Brain microvascular endothelial cell (primary cell): Measurements from ENCODE around the gene XRN1.

Experiments used
- DNase-seq: peaks from one replicate; pipeline ENCODE4 v3.0.0-alpha.2; 2020
- H3K27ac ChIP-seq: fragments of 250-450 bp; sonication (Bioruptor Pico); 2 replicates; pipeline ENCODE4 v1.5.1; 2020; ENCODE audit warnings: mild to moderate bottlenecking, moderate library complexity
- H3K27me3 ChIP-seq: fragments of 250-450 bp; sonication (Bioruptor Pico); replicated peaks from 2 replicates; pipeline ENCODE4 v1.5.1; 2020; ENCODE audit warnings: mild to moderate bottlenecking
- H3K36me3 ChIP-seq: fragments of 250-450 bp; sonication (Bioruptor Pico); replicated peaks from 2 replicates; pipeline ENCODE4 v1.5.1; 2020; ENCODE audit warnings: mild to moderate bottlenecking
- H3K4me3 ChIP-seq: 2 replicates; pipeline ENCODE4 v1.5.1; 2011; ENCODE audit warnings: low read depth, mild to moderate bottlenecking, control low read depth, low read length, moderate library complexity
- in situ Hi-C: cut with HindIII; loops from 2 replicates; pipeline ENCODE4 v1.10.0; 2017; ENCODE audit warnings: low sequenced_read_pairs, low pct_ligation_motif_present
- TF ChIP-seq, protein P1 (sequence below): IDR thresholded peaks from 2 replicates; pipeline ENCODE4 v1.5.1; 2011; ENCODE audit warnings: low read depth, mild to moderate bottlenecking, moderate library complexity, low read length, control low read depth, inconsistent platforms; ENCODE audit errors: missing control alignments

The XRN1 gene

DNA sequence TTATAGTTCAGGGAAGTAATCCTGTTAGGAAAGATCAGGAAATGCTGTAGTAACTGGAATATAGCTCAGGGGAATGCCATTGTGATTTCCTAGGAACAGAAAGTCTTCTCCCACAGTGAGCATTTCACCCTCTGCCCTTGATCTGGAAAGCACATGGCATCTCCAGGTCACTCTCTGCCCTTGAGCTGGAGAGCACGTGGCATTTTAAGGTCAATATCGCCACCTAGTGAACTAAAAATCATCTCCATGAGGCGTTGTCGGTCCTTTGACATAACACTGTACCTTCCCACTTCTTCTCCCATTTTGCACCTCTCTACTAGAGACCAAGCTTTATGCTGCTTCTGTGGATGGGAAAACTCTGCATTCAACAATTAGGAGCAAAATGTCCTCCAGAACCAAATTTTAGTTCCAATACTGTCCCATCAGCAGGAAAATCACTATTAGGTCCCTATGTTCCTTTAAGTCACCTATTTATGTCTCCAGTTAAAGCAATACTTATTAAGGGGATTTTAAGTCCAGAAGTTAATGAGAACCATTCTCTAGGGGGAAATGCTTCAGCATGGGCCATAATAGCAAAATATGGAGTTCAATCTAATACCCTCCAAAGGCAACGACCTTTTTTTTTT is 167.8 kb downstream of the XRN1 start:
- Histone ChIP-seq H3K27ac (no peak overlapping the region), H3K27me3 (no peaks in the 10 kb centered on the region), H3K4me3 (no peak overlapping the region), H3K36me3 (no peaks in the 10 kb centered on the region)
- in situ Hi-C loops: loop anchor here (25.0 kb wide), 1 partner anchor 143 kb away; the partner anchor contains the start of gene TFDP2
- TF ChIP-seq, protein P1, sequence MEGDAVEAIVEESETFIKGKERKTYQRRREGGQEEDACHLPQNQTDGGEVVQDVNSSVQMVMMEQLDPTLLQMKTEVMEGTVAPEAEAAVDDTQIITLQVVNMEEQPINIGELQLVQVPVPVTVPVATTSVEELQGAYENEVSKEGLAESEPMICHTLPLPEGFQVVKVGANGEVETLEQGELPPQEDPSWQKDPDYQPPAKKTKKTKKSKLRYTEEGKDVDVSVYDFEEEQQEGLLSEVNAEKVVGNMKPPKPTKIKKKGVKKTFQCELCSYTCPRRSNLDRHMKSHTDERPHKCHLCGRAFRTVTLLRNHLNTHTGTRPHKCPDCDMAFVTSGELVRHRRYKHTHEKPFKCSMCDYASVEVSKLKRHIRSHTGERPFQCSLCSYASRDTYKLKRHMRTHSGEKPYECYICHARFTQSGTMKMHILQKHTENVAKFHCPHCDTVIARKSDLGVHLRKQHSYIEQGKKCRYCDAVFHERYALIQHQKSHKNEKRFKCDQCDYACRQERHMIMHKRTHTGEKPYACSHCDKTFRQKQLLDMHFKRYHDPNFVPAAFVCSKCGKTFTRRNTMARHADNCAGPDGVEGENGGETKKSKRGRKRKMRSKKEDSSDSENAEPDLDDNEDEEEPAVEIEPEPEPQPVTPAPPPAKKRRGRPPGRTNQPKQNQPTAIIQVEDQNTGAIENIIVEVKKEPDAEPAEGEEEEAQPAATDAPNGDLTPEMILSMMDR: peak; percentile 65
- peak; percentile 69 for DNase-seq

DNA sequence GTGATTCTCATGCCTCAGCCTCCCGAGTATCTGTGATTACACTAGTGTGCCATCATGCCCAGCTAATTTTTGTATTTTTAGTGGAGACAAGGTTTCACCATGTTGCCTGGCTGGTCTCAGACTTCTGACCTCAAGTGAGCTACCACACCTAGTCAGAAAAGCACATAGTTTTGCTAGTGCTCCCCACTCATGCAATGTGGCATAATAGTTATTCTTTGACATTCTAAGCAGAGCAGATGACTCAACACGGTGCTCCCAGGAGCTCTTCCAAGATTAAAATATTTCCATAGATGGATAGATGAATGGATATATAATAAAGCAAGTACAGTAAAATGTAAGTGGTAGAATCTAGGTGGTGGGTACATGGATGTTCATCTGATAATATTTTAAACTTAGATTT is 169.4 kb downstream of the XRN1 start:
- in situ Hi-C loops: loop anchor here (25.0 kb wide), 1 partner anchor 141 kb away; the partner anchor contains the start of gene TFDP2
- TF ChIP-seq, protein P1: no peak

DNA sequence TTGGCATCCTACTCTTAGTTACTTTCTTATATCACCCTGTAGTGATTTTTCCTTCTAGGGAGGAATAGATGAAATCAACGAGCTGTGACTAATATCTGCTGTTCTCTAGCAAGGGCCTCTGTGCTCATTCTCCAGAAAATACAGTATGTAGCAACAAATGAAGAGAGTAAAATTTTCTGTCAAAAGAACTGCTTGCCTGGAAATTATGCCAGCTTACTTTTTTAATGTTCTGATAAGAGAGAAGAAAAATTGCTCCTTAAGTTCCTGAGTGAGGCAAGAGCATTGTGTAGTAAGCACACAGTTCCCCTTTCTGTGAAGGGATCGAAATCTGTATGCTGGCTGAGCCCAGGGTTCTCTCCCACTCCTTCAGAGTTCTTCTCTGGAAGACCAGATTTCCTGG is 171.1 kb downstream of the XRN1 start:
- DNase-seq: peak; percentile 32
- Histone ChIP-seq H3K27me3 (no peaks in the 10 kb centered on the region), H3K27ac (no peak overlapping the region), H3K36me3 (no peaks in the 10 kb centered on the region), H3K4me3 (no peak overlapping the region)
- TF ChIP-seq, protein P1: no peak
- in situ Hi-C loops: loop anchor here (25.0 kb wide), 1 partner anchor 139 kb away; the partner anchor contains the start of gene TFDP2

More for the DNA sequence above, 169.4 kb downstream of the XRN1 start:
- no peaks in the 10 kb centered on the region for H3K27me3 ChIP-seq
- H3K36me3 ChIP-seq: no peaks in the 10 kb centered on the region
- no peak overlapping the region for H3K27ac ChIP-seq
- no peak overlapping the region for H3K4me3 ChIP-seq
- peak; percentile 25 for DNase-seq

DNA sequence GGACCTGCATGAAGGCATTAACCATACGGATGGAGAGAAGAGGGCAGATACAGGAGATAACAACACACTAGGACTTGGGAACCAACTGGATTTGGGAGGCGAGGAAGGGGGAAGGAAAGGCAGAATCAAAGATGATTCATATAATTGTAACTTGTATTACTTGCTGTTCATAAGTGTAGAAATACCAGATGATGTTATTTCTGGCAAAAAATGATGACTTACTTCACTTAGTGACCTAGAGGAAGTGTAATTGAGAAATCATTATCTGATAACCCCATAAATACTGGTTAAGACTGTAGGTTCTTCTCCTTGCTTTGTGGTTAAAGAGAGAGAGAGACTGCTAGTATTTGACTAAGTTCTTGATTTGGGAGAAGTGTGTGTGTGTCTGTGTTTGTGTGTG is 172.0 kb downstream of the XRN1 start:
- Histone ChIP-seq H3K27ac (peak overlapping the region; percentile 51), H3K27me3 (no peaks in the 10 kb centered on the region), H3K36me3 (no peaks in the 10 kb centered on the region), H3K4me3 (no peak overlapping the region)
- peak; percentile 59 for DNase-seq
- in situ Hi-C loops: loop anchor here (25.0 kb wide), 1 partner anchor 139 kb away; the partner anchor contains the start of gene TFDP2
- TF ChIP-seq, protein P1: no peak

DNA sequence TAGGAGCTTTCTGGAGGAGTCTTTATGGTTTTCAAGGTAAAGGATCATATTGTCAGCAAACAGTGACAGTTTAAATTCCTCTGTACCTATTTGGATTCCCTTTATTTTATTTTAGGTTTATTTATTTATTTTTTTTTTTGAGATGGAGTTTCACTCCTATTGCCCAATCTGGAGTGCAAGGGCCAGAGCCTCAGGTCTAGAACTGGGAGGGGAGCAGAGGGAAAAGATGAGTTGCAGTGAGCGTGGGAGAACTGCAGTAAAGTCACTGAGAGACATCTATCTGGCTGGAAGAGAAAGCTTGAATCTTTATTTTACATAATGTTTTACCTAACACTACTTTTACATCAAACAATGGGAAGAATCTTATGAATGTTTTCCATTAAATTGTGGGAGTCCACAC is 172.9 kb downstream of the XRN1 start:
- DNase-seq: no peak
- H3K27me3 ChIP-seq: no peaks in the 10 kb centered on the region
- no peaks in the 10 kb centered on the region for H3K36me3 ChIP-seq
- H3K27ac ChIP-seq: no peak overlapping the region
- H3K4me3 ChIP-seq: no peak overlapping the region
- in situ Hi-C loops: loop anchor here (25.0 kb wide), 1 partner anchor 138 kb away; the partner anchor contains the start of gene TFDP2
- TF ChIP-seq, protein P1: no peak
